Uterus (tissue), 4 donors: Measurements from ENCODE around the gene HEPN1. TPM values are rescaled to one million over a fixed set of nuclear protein-coding genes. Genes with fewer than 3 reads are reported as not detected.

ENCODE experiments used
- DNase-seq, 2 donors: peaks; one replicate each; pipeline ENCODE4 v3.0.0-alpha.2; 2019 to 2020
- H3K27ac ChIP-seq, 2 donors: fragments of 200-600 bp; sonication (generic); 1 replicate in 1 of 2; 2 replicates in 1 of 2; pipeline ENCODE4 v1.5.1; 2016 to 2018
- H3K27me3 ChIP-seq, 2 donors: fragments of 200-600 bp; sonication (generic); one replicate each; pipeline ENCODE4 v1.5.1; 2018 to 2019; ENCODE audit warnings: control low read depth in 1 of 2
- H3K36me3 ChIP-seq, 2 donors: fragments of 200-600 bp; sonication (generic); one replicate each; pipeline ENCODE4 v1.5.1; 2019; ENCODE audit warnings: control low read depth in 1 of 2
- H3K4me1 ChIP-seq, 2 donors: fragments of 200-600 bp; sonication (generic); one replicate each; pipeline ENCODE4 v1.5.1; 2018 to 2019; ENCODE audit warnings: control low read depth in 1 of 2
- H3K4me3 ChIP-seq, 2 donors: fragments of 200-600 bp; sonication (generic); 1 replicate in 1 of 2; 2 replicates in 1 of 2; pipeline ENCODE4 v1.5.1; 2018 to 2019; ENCODE audit warnings: mild to moderate bottlenecking in 1 of 2
- H3K9me3 ChIP-seq, 2 donors: fragments of 200-600 bp; sonication (generic); one replicate each; pipeline ENCODE4 v1.5.1; 2019; ENCODE audit warnings: control low read depth in 1 of 2
- POLR2A ChIP-seq, 2 donors: fragments of 450-650 bp; IDR thresholded peaks; one replicate each; pipeline ENCODE4 v1.6.1; 2016; ENCODE audit warnings: antibody characterized with exemption in 2 of 2, mild to moderate bottlenecking in 1 of 2, moderate library complexity in 1 of 2
- intact Hi-C: fragments of 100-400 bp; cut with DNase I; formaldehyde crosslinking; loops from one replicate; pipeline ENCODE4 v1.15.1; 2023; ENCODE audit warnings: low total_unique reads
- total RNA-seq, 4 donors: library from RNA; depleted of rRNA in 3 of 4; stranded (reverse); fragments of >200 nt in 3 of 4; gene quantifications; one replicate each; pipeline versions ENCODE4 v1.1.0 to v1.2.4, GENCODE V29; 2014 to 2023
- TF ChIP-seq, protein P1 (sequence below), 4 experiments: fragments of 200-600 bp in 2 of 4; fragments of 450-650 bp in 2 of 4; sonication (generic) in 2 of 4; IDR thresholded peaks; one replicate each; pipeline ENCODE4 v1.5.1; 2016 to 2019; ENCODE audit warnings: antibody characterized with exemption in 4 of 4, mild to moderate bottlenecking in 2 of 4, moderate library complexity in 1 of 4
- donor health status: DM: yes; HTN: yes; CAD: no.

Gene HEPN1
- total RNA-seq, 4 donors from 2014 or later: not detected

DNA sequence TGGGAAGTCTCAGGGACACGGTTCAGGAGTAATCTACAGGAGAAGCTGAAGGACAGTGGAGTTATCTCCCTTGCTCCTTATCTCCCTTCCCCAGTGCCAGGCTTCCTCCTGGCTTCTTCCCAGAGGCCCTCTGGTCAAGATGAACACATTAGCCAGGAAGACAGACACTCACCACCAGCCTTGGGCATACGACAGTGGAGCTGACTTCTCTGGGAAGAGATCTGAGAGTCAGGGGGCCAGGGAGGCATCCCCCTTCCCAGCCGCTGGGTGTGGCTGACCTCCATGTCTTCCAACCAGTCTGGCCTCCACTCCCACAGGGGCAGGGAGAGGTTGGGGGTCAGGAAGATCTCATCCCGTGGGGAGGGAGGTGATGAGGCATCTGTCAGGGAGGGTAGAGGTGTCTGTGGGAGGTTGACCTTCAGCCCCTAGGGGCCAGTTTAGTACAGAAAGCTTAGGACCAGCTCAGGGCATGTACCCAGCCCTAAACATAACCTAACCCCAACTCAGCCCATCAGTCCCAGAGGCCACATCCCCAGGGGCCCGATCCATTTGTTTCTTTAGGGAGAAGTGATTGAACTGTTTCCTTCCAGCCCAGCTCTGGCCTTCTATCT, 34.1 kb upstream of the HEPN1 start:
- H3K27me3 ChIP-seq: no peaks in the 10 kb centered on the region
- no peaks in the 10 kb centered on the region for H3K4me1 ChIP-seq
- H3K36me3 ChIP-seq: no peaks in the 10 kb centered on the region
- intact Hi-C loops: no loop called here
- H3K27ac ChIP-seq: no peak overlapping the region
- H3K4me3 ChIP-seq: no peak overlapping the region
- H3K9me3 ChIP-seq: no peaks in the 10 kb centered on the region
- TF ChIP-seq POLR2A (IDR thresholded peaks at IDR 0.05): no peak
- TF ChIP-seq, protein P1, sequence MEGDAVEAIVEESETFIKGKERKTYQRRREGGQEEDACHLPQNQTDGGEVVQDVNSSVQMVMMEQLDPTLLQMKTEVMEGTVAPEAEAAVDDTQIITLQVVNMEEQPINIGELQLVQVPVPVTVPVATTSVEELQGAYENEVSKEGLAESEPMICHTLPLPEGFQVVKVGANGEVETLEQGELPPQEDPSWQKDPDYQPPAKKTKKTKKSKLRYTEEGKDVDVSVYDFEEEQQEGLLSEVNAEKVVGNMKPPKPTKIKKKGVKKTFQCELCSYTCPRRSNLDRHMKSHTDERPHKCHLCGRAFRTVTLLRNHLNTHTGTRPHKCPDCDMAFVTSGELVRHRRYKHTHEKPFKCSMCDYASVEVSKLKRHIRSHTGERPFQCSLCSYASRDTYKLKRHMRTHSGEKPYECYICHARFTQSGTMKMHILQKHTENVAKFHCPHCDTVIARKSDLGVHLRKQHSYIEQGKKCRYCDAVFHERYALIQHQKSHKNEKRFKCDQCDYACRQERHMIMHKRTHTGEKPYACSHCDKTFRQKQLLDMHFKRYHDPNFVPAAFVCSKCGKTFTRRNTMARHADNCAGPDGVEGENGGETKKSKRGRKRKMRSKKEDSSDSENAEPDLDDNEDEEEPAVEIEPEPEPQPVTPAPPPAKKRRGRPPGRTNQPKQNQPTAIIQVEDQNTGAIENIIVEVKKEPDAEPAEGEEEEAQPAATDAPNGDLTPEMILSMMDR (IDR thresholded peaks at IDR 0.05): no peak
- no peak for DNase-seq

DNA sequence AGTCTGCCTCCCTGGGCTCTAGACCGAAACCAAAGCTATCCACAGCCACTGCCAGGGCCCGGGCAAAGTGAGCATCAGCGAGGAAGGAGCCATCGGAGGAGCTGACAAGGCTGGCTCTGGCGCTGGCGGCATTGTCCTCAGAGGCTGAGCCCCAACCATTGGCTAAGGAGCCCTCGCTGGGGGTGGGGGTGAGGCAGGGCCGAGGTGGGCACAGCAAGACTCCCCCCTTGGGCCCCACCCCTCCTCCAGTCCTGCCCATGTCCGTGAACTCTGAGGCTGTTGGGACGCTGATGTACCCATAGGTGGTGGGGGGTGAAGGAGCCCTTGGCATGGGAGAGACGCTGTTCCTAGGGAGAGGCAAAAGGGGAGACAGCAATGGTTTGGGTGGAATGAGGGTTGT, 32.6 kb upstream of the HEPN1 start:
- DNase-seq: no peak
- H3K36me3 ChIP-seq: no peaks in the 10 kb centered on the region
- no peak overlapping the region for H3K4me3 ChIP-seq
- H3K4me1 ChIP-seq: no peaks in the 10 kb centered on the region
- no peak overlapping the region for H3K27ac ChIP-seq
- H3K27me3 ChIP-seq: no peaks in the 10 kb centered on the region
- no peaks in the 10 kb centered on the region for H3K9me3 ChIP-seq
- intact Hi-C loops: no loop called here
- TF ChIP-seq, protein P1 (IDR thresholded peaks at IDR 0.05): no peak
- no peak for TF ChIP-seq POLR2A (IDR thresholded peaks at IDR 0.05)

DNA sequence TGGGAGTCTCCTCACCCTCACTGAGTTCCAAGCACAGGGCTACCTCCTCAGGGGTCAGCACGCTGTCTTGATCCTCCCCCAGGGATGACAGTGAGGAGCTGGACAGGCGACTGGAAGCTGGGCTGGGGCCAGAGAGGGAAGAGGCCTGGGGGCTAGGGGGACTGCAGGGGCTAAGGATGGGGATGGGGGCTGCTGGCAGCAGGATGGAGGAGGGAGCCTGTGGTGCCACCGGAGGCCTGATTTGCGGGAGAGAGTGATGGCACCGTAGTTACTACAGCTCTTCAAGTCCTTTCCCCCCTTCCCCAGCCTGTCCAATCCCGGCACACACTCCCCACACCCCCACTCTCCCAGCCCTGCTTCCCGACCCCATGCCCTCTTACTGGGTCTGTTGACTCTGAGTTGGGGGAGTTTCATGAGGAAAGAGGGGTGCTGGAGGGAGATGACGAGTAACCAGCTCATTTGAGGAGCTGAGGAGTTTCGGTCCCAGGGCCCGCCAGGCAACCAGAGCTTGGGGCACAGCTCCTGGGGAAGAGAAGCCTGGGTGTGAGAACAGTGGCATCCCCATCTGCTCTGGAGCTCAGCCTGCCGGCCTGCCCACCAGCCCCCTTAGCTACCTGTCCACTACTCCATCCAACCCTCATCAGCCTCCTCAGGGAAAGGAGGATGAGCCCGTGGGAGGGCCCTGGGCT, 31.9 kb upstream of the HEPN1 start:
- no peaks in the 10 kb centered on the region for H3K27me3 ChIP-seq
- no peak overlapping the region for H3K27ac ChIP-seq
- intact Hi-C loops: no loop called here
- no peak overlapping the region for H3K4me3 ChIP-seq
- no peaks in the 10 kb centered on the region for H3K9me3 ChIP-seq
- H3K4me1 ChIP-seq: no peaks in the 10 kb centered on the region
- no peaks in the 10 kb centered on the region for H3K36me3 ChIP-seq
- TF ChIP-seq POLR2A (IDR thresholded peaks at IDR 0.05): no peak
- TF ChIP-seq, protein P1 (IDR thresholded peaks at IDR 0.05): no peak
- DNase-seq: no peak

DNA sequence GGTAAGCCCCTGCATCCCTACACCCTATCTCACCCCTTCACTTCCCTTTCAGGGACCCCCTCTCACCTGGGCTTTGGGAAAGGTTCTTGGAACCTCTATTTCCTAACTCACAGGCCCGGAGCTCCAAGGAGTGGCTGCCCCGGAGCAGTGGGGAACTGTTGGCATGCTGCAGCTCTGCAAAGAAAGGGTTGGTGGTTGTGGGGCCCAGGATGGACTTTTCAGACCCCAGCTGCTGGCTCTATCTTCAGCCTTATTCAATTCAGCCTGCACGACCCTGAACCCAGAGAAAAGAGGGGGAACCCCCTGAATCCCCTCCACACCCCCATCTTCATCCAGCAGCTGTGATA, 31.4 kb upstream of the HEPN1 start:
- Histone ChIP-seq H3K4me1 (no peaks in the 10 kb centered on the region), H3K27me3 (no peaks in the 10 kb centered on the region), H3K4me3 (no peak overlapping the region), H3K27ac (no peak overlapping the region), H3K36me3 (no peaks in the 10 kb centered on the region), H3K9me3 (no peaks in the 10 kb centered on the region)
- intact Hi-C loops: no loop called here
- TF ChIP-seq POLR2A (IDR thresholded peaks at IDR 0.05): no peak
- TF ChIP-seq, protein P1 (IDR thresholded peaks at IDR 0.05): no peak
- DNase-seq: no peak

DNA sequence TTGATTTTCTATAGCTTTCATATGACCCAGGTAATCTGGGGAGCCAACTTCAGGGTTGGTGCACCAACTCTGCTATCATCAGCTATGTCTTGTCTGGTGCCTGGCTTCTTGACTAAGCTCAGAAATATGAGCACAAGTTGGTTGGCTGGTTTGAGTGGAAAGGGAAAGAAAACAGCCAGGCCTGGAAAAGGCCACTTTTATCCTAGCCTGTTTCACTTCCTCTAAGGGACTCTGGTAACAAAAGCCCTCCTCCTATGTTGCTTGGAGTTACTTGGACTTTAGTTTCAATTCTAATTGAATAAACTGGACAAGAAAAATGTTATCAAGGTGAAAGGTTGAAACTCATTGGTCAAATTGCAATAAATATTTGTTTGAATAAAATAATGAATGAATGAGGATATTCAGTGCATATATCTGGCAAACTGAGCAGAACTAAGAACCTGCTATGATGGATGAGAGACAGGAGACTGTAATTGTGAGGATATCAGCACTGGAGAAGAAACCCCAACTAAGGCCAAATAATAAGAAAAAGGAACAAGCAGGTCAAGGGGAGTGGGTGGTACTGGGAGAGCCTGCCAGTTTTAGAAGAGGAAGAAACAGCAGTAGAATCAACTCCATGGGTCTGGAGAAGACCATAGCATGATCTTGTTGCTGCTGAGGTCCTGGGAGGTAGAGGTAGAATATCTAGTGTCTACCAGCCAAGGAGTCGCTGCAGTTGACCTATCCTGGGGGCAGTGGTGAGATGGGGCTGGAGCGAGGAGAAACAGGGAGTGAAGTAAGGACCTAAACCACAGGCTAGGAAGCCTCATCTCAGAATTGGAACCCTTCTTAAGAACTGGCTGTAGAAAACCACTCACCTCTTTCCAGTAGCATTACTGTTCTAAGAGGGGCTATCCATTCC, 29.6 kb upstream of the HEPN1 start:
- Histone ChIP-seq H3K4me1 (no peaks in the 10 kb centered on the region), H3K27ac (no peak overlapping the region)

More for the DNA sequence above, 29.6 kb upstream of the HEPN1 start:
- Histone ChIP-seq H3K36me3 (no peaks in the 10 kb centered on the region), H3K4me3 (no peak overlapping the region), H3K27me3 (no peaks in the 10 kb centered on the region), H3K9me3 (no peaks in the 10 kb centered on the region)
- no peak for TF ChIP-seq POLR2A (IDR thresholded peaks at IDR 0.05)
- TF ChIP-seq, protein P1 (IDR thresholded peaks at IDR 0.05): no peak
- DNase-seq: no peak
- intact Hi-C loops: no loop called here
